Ishikawa (cell line): ENCODE data around the gene ASB10.

Experiments
- EGR1 ChIP-seq: IDR thresholded peaks from 2 replicates; pipeline ENCODE4 v1.6.1; 2012
- EP300 ChIP-seq: IDR thresholded peaks from 2 replicates; pipeline ENCODE4 v1.6.1; 2012; ENCODE audit warnings: borderline replicate concordance
- FOXM1 ChIP-seq: IDR thresholded peaks from 2 replicates; pipeline ENCODE4 v1.6.1; 2012; ENCODE audit warnings: low read depth, borderline replicate concordance
- NFIC ChIP-seq: IDR thresholded peaks from 2 replicates; pipeline ENCODE4 v1.6.1; 2012
- RAD21 ChIP-seq: IDR thresholded peaks from 2 replicates; pipeline ENCODE4 v1.6.1; 2012; ENCODE audit warnings: low read depth
- REST ChIP-seq: IDR thresholded peaks from 2 replicates; pipeline ENCODE4 v1.6.1; 2012; ENCODE audit warnings: low read depth, mild to moderate bottlenecking
- TAF1 ChIP-seq: IDR thresholded peaks from 2 replicates; pipeline ENCODE4 v1.6.1; 2012; ENCODE audit warnings: low read depth, mild to moderate bottlenecking
- YY1 ChIP-seq: IDR thresholded peaks from 2 replicates; pipeline ENCODE4 v1.6.1; 2012; ENCODE audit warnings: low read depth
- ZBTB7A ChIP-seq: IDR thresholded peaks from 2 replicates; pipeline ENCODE4 v1.6.1; 2012; ENCODE audit warnings: low read depth
- TF ChIP-seq, protein P1 (sequence below): IDR thresholded peaks from 2 replicates; pipeline ENCODE4 v1.6.1; 2012

DNA sequence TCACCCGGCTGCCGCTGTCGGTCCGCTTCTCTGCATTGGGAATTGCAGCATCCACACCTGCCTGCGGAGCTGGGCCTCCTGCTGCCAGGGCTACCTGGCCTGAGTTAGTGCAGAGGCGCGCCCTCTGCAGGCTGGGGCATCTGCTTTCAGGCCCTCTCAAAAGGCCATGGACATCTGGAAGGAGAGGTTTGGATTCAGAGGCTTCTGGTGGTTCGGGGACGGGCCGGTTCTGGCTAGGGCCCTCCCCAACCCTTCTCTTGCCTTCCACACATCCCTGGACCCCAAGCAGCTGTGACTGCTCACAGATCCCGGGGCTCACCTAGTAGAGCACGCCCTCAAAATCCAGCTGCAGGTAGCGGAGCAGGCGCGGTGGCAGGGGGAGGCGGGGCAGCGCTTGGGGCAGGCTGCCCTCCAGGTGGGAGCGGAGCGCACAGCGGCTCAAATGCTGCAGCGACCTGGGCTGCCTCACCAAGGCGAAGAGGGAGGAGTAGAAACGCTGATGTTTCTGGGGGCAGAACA is 11.2 kb downstream of the ASB10 start:
- TF ChIP-seq, protein P1, sequence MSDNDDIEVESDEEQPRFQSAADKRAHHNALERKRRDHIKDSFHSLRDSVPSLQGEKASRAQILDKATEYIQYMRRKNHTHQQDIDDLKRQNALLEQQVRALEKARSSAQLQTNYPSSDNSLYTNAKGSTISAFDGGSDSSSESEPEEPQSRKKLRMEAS = no peak
- TF ChIP-seq EGR1 (no peak), FOXM1 (no peak), NFIC (no peak), RAD21 (no peak), YY1 (no peak), REST (no peak), EP300 (no peak), TAF1 (no peak), ZBTB7A (no peak)
